Tibial nerve (tissue), 4 donors: ENCODE measurements around the gene PLEKHG1. TPM values are rescaled to one million over a fixed set of nuclear protein-coding genes. Genes with fewer than 3 reads are reported as not detected.

Experiments
- DNase-seq, 2 donors: peaks; one replicate each; pipeline ENCODE4 v3.0.0-alpha.2; 2019; ENCODE audit warnings: low spot score in 2 of 2
- H3K27ac ChIP-seq, 4 donors: fragments of 200-600 bp; sonication (generic) in 3 of 4; one replicate each; pipeline ENCODE4 v1.5.1; 2017 to 2019; ENCODE audit warnings: mild to moderate bottlenecking in 1 of 4
- H3K27me3 ChIP-seq, 2 donors: fragments of 200-600 bp; sonication (generic) in 1 of 2; one replicate each; pipeline versions ENCODE4 v1.5.1 to v1.6.0; 2017 to 2019
- H3K36me3 ChIP-seq, 3 donors: fragments of 200-600 bp; sonication (generic); one replicate each; pipeline ENCODE4 v1.5.1; 2018 to 2019
- H3K4me1 ChIP-seq, 4 donors: fragments of 200-600 bp; sonication (generic) in 3 of 4; one replicate each; pipeline ENCODE4 v1.5.1; 2017 to 2019
- H3K4me3 ChIP-seq, 4 donors: fragments of 200-600 bp; sonication (generic) in 3 of 4; one replicate each; pipeline ENCODE4 v1.5.1; 2017 to 2019; ENCODE audit warnings: mild to moderate bottlenecking in 1 of 4, moderate library complexity in 1 of 4
- H3K9me3 ChIP-seq, 4 donors: fragments of 200-600 bp; sonication (generic) in 3 of 4; one replicate each; pipeline ENCODE4 v1.5.1; 2017 to 2019
- EP300 ChIP-seq, 2 donors: sonication (generic); formaldehyde crosslinking; IDR thresholded peaks; one replicate each; pipeline ENCODE4 v1.6.1; 2017; ENCODE audit warnings: antibody characterized with exemption in 2 of 2, mild to moderate bottlenecking in 1 of 2
- POLR2A ChIP-seq, 2 donors: fragments of 450-650 bp; IDR thresholded peaks; one replicate each; pipeline ENCODE4 v1.6.1; 2017; ENCODE audit warnings: antibody characterized with exemption in 2 of 2, mild to moderate bottlenecking in 2 of 2, moderate library complexity in 2 of 2
- WGBS, 2 donors: methylation state at CpG; one replicate each; pipeline ENCODE4 v1.1.5; 2018; 5-methylcytosine and 5-hydroxymethylcytosine counted together
- total RNA-seq, 4 donors: library from RNA; depleted of rRNA; stranded (reverse); fragments of >200 nt; gene quantifications; one replicate each; pipeline ENCODE4 v1.1.0, GENCODE V29; 2016
- TF ChIP-seq, protein P1 (sequence below), 5 experiments: fragments of 200-600 bp in 3 of 5; fragments of 450-650 bp in 2 of 5; sonication (generic) in 3 of 5; IDR thresholded peaks; one replicate each; pipeline ENCODE4 v1.5.1; 2016 to 2019; ENCODE audit warnings: antibody characterized with exemption in 5 of 5, mild to moderate bottlenecking in 3 of 5, moderate library complexity in 2 of 5

Gene PLEKHG1
- total RNA-seq, 4 donors from 2014 or later = 25.6 to 50.1 (median 39.7) TPM

DNA sequence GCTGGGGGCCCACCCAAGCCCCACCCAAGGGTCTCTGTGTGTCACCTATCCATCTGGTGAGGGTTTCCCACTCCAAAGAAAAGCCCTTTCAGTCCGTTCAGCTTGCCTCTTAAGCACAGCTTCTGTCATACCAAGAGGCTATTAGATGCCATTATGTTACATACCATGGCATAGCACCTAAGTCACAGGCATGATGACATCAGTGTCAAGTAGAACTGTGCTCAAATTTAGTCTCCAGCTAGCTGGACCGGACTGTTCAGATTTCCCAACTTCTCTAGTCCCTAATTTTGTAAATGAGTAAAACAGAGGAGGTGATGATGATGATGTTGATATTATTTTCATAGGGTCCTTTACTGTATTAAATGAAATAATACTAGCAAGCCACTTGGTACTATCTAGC is 19.2 kb upstream of the PLEKHG1 start:
- 88 to 100% methylated on average over 2 of the region's 2 CpGs for WGBS, 2 donors
- Histone ChIP-seq H3K27me3 (no peaks in the 10 kb centered on the region), H3K36me3 (no peaks in the 10 kb centered on the region), H3K27ac (no peak overlapping the region), H3K9me3 (no peaks in the 10 kb centered on the region), H3K4me1 (peaks cover 0 to 11% (median 0%) of the 10 kb centered on the region in 4 donors), H3K4me3 (no peak overlapping the region)
- no peak for DNase-seq
- TF ChIP-seq, protein P1, sequence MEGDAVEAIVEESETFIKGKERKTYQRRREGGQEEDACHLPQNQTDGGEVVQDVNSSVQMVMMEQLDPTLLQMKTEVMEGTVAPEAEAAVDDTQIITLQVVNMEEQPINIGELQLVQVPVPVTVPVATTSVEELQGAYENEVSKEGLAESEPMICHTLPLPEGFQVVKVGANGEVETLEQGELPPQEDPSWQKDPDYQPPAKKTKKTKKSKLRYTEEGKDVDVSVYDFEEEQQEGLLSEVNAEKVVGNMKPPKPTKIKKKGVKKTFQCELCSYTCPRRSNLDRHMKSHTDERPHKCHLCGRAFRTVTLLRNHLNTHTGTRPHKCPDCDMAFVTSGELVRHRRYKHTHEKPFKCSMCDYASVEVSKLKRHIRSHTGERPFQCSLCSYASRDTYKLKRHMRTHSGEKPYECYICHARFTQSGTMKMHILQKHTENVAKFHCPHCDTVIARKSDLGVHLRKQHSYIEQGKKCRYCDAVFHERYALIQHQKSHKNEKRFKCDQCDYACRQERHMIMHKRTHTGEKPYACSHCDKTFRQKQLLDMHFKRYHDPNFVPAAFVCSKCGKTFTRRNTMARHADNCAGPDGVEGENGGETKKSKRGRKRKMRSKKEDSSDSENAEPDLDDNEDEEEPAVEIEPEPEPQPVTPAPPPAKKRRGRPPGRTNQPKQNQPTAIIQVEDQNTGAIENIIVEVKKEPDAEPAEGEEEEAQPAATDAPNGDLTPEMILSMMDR (IDR thresholded peaks at IDR 0.05) = no peak
- TF ChIP-seq POLR2A (IDR thresholded peaks at IDR 0.05) = no peak
- TF ChIP-seq EP300 (IDR thresholded peaks at IDR 0.05) = no peak

DNA sequence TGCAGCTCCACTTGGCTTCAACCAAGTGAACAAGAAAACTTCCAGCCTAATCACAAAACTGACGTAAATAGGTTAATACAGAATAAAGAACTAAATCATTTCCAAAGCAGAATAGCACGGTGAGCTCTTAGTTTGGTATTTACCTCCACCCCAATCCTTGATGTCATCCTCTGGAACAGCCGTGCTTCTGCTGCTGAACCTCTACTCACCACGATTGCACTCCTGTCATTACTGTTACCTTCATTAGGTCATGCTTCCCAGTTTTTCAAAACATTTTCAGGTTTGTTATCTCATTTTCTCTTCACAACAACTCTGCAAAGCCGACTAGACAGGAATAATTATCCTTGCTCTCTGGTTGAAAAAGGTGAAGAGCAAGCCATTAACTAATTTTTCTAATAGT is 15.6 kb upstream of the PLEKHG1 start:
- no peak overlapping the region for H3K4me3 ChIP-seq
- DNase-seq = no peak
- WGBS, 2 donors = 91 to 92% methylated on average over 5 of the region's 5 CpGs
- H3K27me3 ChIP-seq = no peaks in the 10 kb centered on the region
- H3K27ac ChIP-seq = no peak overlapping the region
- H3K36me3 ChIP-seq = no peaks in the 10 kb centered on the region
- H3K4me1 ChIP-seq = peaks cover 0 to 11% (median 0%) of the 10 kb centered on the region in 4 donors
- TF ChIP-seq POLR2A (IDR thresholded peaks at IDR 0.05) = no peak
- TF ChIP-seq EP300 (IDR thresholded peaks at IDR 0.05) = no peak
- TF ChIP-seq, protein P1 (IDR thresholded peaks at IDR 0.05) = no peak
- H3K9me3 ChIP-seq = no peaks in the 10 kb centered on the region

DNA sequence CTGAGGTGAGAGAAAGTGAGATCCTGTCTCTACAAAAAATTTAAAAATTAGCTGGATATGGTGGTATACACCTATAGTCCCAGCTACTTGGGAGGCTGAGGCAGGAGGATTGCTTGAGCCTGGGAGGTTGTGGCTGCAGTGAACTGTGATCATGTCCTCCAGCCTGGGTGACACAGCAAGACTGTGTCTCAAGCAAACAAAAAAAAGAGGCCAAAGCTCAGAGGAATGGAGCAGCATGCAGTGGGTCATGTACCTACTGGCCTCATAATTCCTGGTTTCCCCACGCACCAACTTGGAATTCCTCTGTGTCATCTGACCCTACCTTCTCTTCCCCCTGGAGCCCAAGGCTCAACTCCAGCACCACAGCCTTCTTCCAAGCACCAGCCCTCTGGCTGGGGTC is 15.1 kb upstream of the PLEKHG1 start:
- 95 to 100% methylated on average over 1 of the region's 1 CpG for WGBS, 2 donors
- Histone ChIP-seq H3K27ac (no peak overlapping the region), H3K9me3 (no peaks in the 10 kb centered on the region), H3K27me3 (no peaks in the 10 kb centered on the region), H3K4me3 (no peak overlapping the region), H3K4me1 (peaks cover 0 to 11% (median 0%) of the 10 kb centered on the region in 4 donors), H3K36me3 (no peaks in the 10 kb centered on the region)
- TF ChIP-seq POLR2A (IDR thresholded peaks at IDR 0.05) (no peak), EP300 (IDR thresholded peaks at IDR 0.05) (no peak)
- TF ChIP-seq, protein P1 (IDR thresholded peaks at IDR 0.05) = no peak
- no peak for DNase-seq

DNA sequence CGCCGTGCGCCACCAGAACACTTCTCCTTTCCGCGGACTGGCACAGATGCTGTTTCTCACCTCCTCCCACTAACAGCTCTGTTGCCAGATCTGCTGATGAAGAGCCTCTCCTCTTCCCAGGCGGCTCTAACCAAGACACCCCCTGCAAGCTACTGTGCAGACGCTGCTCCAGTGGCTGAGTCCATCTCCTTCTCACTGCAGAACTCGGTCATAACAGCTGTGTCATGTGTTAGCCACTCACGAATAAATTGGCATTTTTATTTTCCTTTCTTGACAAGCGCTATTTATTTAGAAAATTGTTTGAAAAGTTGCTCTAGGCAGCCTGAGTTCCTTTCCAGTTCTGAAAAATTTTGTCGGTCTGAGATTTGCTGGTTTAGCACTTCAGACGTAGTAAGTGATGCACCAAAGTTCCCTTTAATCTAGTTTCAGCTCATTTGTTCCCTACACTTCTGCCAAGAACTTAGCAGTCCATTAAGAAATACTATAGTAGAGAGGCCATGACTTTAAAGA is 12.8 kb upstream of the PLEKHG1 start:
- 86 to 90% methylated on average over 12 of the region's 12 CpGs for WGBS, 2 donors
- H3K4me3 ChIP-seq = no peak overlapping the region
- no peak for DNase-seq
- H3K27me3 ChIP-seq = no peaks in the 10 kb centered on the region
- H3K36me3 ChIP-seq = no peaks in the 10 kb centered on the region
- H3K9me3 ChIP-seq = no peaks in the 10 kb centered on the region
- no peak overlapping the region for H3K27ac ChIP-seq
- TF ChIP-seq POLR2A (IDR thresholded peaks at IDR 0.05) (no peak), EP300 (IDR thresholded peaks at IDR 0.05) (no peak)
- TF ChIP-seq, protein P1 (IDR thresholded peaks at IDR 0.05) = no peak
- H3K4me1 ChIP-seq = peaks cover 0 to 10% (median 0%) of the 10 kb centered on the region in 4 donors

DNA sequence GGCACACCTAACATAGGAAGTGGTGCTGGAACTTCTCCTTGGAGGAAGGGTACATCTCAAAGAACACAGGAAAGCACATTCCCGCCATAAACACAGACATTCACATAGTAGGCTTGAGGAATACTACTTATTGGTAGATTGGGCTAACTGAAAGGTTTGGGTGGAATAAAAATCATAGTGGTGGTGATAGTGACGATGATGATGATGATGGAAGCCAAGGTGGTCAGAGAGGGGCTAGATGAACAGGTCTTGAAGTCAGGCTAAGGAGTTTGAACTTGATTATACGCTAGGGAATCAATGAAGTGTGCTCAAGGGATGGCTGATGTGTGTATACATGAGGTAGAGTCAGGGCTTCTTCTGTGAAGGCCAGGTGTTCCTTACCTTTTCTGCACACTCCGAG is 12.0 kb upstream of the PLEKHG1 start:
- DNase-seq = no peak
- WGBS, 2 donors = 50 to 51% methylated on average over 4 of the region's 4 CpGs
- TF ChIP-seq, protein P1 (IDR thresholded peaks at IDR 0.05) = no peak
- no peaks in the 10 kb centered on the region for H3K27me3 ChIP-seq
- H3K36me3 ChIP-seq = no peaks in the 10 kb centered on the region
- H3K4me3 ChIP-seq = no peak overlapping the region
- no peak overlapping the region for H3K27ac ChIP-seq
- H3K4me1 ChIP-seq = peaks cover 0 to 3% (median 0%) of the 10 kb centered on the region in 4 donors
- H3K9me3 ChIP-seq = no peaks in the 10 kb centered on the region
